GM12801 (cell line): ENCODE results near the gene ARHGAP22.

Experiments
- TF ChIP-seq, protein P1 (sequence below): IDR thresholded peaks from one replicate; pipeline ENCODE4 v1.5.1; 2011; ENCODE audit warnings: control low read depth; ENCODE audit not compliant: insufficient read length; ENCODE audit errors: extremely low read depth

ARHGAP22 gene

DNA sequence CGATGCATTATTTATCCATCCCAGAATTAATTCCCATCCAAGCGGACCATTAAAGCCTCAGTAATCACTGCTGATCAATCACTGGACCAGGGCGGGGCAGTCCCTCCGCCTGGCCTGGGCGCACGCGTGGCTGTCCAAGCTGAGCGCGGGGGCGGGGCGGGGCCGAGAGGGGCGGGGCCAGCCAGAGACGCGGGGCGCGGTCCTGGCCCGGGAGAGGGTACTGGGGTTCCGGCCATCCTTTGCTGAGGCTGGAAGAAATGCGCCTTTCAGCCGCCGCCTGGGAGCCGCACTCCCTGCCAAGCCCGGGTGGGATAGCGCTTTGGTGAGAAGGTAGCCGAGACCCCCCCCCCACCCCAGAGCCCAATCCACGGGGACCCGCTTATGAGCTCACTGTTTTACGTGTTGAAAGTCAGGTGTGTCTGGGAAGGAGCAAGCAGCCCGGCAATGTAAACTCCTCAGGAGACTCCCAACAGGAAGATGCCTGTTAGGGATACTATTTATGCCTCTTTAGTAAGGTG, at the start of gene ARHGAP22:
ARHGAP22 (minus strand) TSS at position 83 of the 518 bp plus-strand sequence. CDS start 277 bp downstream, outside the sequence.
- TF ChIP-seq, protein P1, sequence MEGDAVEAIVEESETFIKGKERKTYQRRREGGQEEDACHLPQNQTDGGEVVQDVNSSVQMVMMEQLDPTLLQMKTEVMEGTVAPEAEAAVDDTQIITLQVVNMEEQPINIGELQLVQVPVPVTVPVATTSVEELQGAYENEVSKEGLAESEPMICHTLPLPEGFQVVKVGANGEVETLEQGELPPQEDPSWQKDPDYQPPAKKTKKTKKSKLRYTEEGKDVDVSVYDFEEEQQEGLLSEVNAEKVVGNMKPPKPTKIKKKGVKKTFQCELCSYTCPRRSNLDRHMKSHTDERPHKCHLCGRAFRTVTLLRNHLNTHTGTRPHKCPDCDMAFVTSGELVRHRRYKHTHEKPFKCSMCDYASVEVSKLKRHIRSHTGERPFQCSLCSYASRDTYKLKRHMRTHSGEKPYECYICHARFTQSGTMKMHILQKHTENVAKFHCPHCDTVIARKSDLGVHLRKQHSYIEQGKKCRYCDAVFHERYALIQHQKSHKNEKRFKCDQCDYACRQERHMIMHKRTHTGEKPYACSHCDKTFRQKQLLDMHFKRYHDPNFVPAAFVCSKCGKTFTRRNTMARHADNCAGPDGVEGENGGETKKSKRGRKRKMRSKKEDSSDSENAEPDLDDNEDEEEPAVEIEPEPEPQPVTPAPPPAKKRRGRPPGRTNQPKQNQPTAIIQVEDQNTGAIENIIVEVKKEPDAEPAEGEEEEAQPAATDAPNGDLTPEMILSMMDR, result no peak

- TF ChIP-seq, protein P1, result no peak
Measured at GRCh38 chr10:48653944-48654698, 49.2 kb upstream of the ARHGAP22 start.

GRCh38 chr10:48653347-48653746, 48.5 kb upstream of the ARHGAP22 start:
- TF ChIP-seq, protein P1, result no peak

DNA sequence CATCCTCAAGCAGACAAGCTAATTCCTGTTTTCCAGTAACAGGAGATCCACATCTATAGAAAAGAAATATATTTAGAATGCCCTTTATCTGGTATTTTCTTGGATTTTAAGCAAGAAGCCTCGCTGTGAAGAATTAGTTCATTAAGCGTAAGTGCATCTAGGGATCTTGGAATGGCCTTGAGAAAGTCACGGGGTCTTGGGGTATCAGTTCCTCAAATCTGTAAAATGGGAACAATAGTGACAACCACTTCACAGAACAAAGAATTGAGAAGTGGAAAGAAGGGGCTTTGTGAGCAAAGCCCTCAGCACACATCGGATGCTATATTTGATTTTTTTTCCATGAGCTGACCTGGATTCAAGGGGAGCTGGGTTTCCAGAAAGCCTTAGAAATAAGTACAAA, 47.5 kb upstream of the ARHGAP22 start:
- TF ChIP-seq, protein P1, result no peak

- TF ChIP-seq, protein P1, result no peak
Measured at GRCh38 chr10:48651839-48652238, 47.0 kb upstream of the ARHGAP22 start.

GRCh38 chr10:48651293-48651692, 46.4 kb upstream of the ARHGAP22 start:
- TF ChIP-seq, protein P1, result no peak

DNA sequence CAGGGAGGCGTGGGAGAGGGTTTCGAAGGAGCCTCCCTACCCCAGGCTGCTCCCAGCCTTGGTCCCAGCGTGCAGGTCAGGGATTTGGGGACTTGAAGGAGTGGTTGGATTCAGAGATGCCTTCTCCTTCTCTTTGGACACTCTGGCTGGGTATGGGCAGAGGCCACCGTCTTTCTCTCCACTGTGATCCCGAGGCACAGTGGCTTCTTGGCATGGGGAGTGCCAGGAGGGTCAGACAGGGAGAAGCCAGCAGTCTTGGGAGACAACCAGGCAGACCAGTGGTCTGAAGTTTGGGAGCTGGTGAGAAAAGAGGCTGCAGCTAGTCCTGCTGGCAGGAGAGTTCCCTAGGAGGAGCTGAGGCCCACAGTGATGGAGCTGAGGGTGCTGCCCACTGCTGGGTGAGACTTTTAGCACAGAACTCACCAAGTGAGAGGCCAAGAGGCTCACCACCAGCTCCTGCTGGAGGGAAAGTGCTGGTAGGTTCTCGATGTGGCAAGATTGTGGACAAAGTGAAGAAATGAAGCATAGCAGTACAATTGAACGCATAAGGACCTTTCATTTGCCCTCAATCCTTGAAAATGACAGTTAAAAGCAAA, 44.6 kb upstream of the ARHGAP22 start:
- TF ChIP-seq, protein P1, result no peak
